ENCODE measurements around the gene FAH. TPM values are rescaled to one million over a fixed set of nuclear protein-coding genes. Genes with fewer than 3 reads are reported as not detected.

Gene FAH
- total and polyA plus RNA-seq, 2 donors (not counting 3 experiments of a cell fraction or from before 2014, with no cell fraction given), result 18.2 to 18.7 TPM

- H4K20me1 ChIP-seq (replicated peaks; ENCODE audit: control insufficient read depth, extremely low read depth, insufficient read depth, low read length), result peaks cover 2% of the 10 kb centered on the region
- H3K27ac ChIP-seq (ENCODE audit: insufficient read depth, low read depth, low read length), result no peak overlapping the region
- no peak overlapping the region for H2AFZ ChIP-seq (ENCODE audit: low read depth, low read length)
- no TSS peak for BruUV-seq (replicated peaks)
- TF ChIP-seq EZH2 (IDR thresholded peaks at IDR 0.05; ENCODE audit: borderline replicate concordance, low read depth, low read length, severe bottlenecking) (no peak), MYC (IDR thresholded peaks at IDR 0.05; ENCODE audit: low read depth, low read length) (no peak), POLR2AphosphoS5 (IDR thresholded peaks at IDR 0.05; ENCODE audit: insufficient read depth, low read depth, low read length) (no peak), POLR2A (IDR thresholded peaks at IDR 0.05; ENCODE audit: low read depth, low read length) (no peak), JUN (IDR thresholded peaks at IDR 0.05; ENCODE audit: borderline replicate concordance, insufficient read depth, insufficient read length, low read depth) (no peak), MAX (IDR thresholded peaks at IDR 0.05; ENCODE audit: insufficient read depth, insufficient read length) (no peak), CTCF (IDR thresholded peaks at IDR 0.05; ENCODE audit: extremely low read depth in 1 of 2, insufficient read depth in 1 of 2, low read depth in 1 of 2, low read length in 2 of 2) (no peak), FOS (IDR thresholded peaks at IDR 0.05; ENCODE audit: borderline replicate concordance, insufficient read depth, low read length) (no peak), GATA2 (IDR thresholded peaks at IDR 0.05; ENCODE audit: insufficient read depth, insufficient read length, low read depth, low read length) (no peak)
- H3K4me1 ChIP-seq (ENCODE audit: control insufficient read depth, extremely low read depth, insufficient read depth, low read length), result no peaks in the 10 kb centered on the region
- no peak overlapping the region for H3K4me3 ChIP-seq (replicated peaks in 1 of 3; ENCODE audit: insufficient read depth in 1 of 3, low read depth in 1 of 3, low read length in 3 of 3)
- dilution Hi-C loops (cut with MboI; ENCODE audit: extremely low pct_ligation_motif_present, low sequenced_read_pairs) (no loop called here), intact Hi-C loops (cut with micrococcal nuclease) (no loop called here)
- no peaks in the 10 kb centered on the region for H3K27me3 ChIP-seq (ENCODE audit: control insufficient read depth in 2 of 2, insufficient read depth in 2 of 2, low read length in 2 of 2)
- H3K79me2 ChIP-seq (ENCODE audit: control insufficient read depth, insufficient read depth, low read length), result peaks cover 13% of the 10 kb centered on the region
- DNase-seq (ENCODE audit: low read depth, low spot score) (no peak), FAIRE-seq (no peak)
- no peak overlapping the region for H3K9ac ChIP-seq (replicated peaks; ENCODE audit: extremely low read depth, insufficient read depth, low read length)
- H3K9me3 ChIP-seq (replicated peaks; ENCODE audit: control insufficient read depth, insufficient read depth, low read length), result no peaks in the 10 kb centered on the region
- H3K36me3 ChIP-seq (ENCODE audit: control insufficient read depth in 2 of 2, extremely low read depth in 1 of 2, insufficient read depth in 2 of 2, low read length in 2 of 2), result peaks cover 2 to 6% of the 10 kb centered on the region in 2 experiments
- ChIA-PET CTCF (no interaction called here), POLR2A (no interaction called here)
- H3K4me2 ChIP-seq (ENCODE audit: insufficient read depth, low read length), result no peak overlapping the region
- H3K9me1 ChIP-seq (replicated peaks; ENCODE audit: control insufficient read depth, extremely low read depth, insufficient read depth, low read length), result no peaks in the 10 kb centered on the region
These were observed 31.3 kb upstream of the FAH start for GRCh38 chr15:80121546-80121945.

Measured in endothelial cell of umbilical vein (primary cell).